T-cell (primary cell): Measurements from ENCODE around the gene ASGR1. TPM values are rescaled to one million over a fixed set of nuclear protein-coding genes. Genes with fewer than 3 reads are reported as not detected.
A peak's percentile ranks its signal among the peaks of the same experiment; 100 is the strongest.

Experiments used
- ATAC-seq, 4 experiments: fragments of 200-7000 bp in 3 of 4; fragments of 150-1000 bp in 1 of 4; cut with Tn5 transposase; replicated peaks in 1 of 4; 1 replicate in 3 of 4; 2 replicates in 1 of 4; pipeline ENCODE4 v1.10.0; 2021; ENCODE audit warnings: moderate library complexity in 3 of 4, mild to moderate bottlenecking in 2 of 4, moderate number of reproducible peaks in 1 of 4
- CTCF ChIA-PET, 2 donors: fragments of 300-600 bp; sonication (Branson Sonifier 250); formaldehyde crosslinking; loops; one replicate each; lab custom pipeline; 2022; ENCODE audit warnings: antibody characterized with exemption in 2 of 2; lab: Charles Lee
- POLR2A ChIA-PET, 2 donors: fragments of 300-600 bp; sonication (Branson Sonifier 250); formaldehyde crosslinking; loops; one replicate each; lab custom pipeline; 2022; ENCODE audit warnings: antibody characterized with exemption in 2 of 2; lab: Charles Lee
- DNase-seq, 35 experiments: peaks; one replicate each; pipeline versions ENCODE4 v3.0.0 to v3.0.0-alpha.2; 2013 to 2023
- H3K27ac ChIP-seq: one replicate; pipeline ENCODE4 v1.5.1; 2013; ENCODE audit warnings: low read length
- H3K27me3 ChIP-seq, 2 experiments: replicated peaks in 1 of 2; 1 replicate in 1 of 2; 2 replicates in 1 of 2; pipeline versions ENCODE4 v1.6.1 to v1.7.0; 2013; ENCODE audit warnings: low read length in 1 of 2, mixed read lengths in 1 of 2; ENCODE audit not compliant: control insufficient read depth in 2 of 2, insufficient read depth in 2 of 2; ENCODE audit errors: extremely low read depth in 1 of 2
- H3K36me3 ChIP-seq, 2 donors: 1 replicate in 1 of 2; 2 replicates in 1 of 2; pipeline versions ENCODE4 v1.6.1 to v1.7.0; 2013; ENCODE audit warnings: low read length in 1 of 2; ENCODE audit not compliant: control insufficient read depth in 2 of 2, insufficient read depth in 1 of 2; ENCODE audit errors: extremely low read depth in 1 of 2
- H3K4me1 ChIP-seq, 2 experiments: 1 replicate in 1 of 2; 2 replicates in 1 of 2; pipeline versions ENCODE4 v1.6.1 to v1.7.0; 2013; ENCODE audit warnings: low read length in 2 of 2, mixed read lengths in 1 of 2; ENCODE audit not compliant: insufficient read depth in 2 of 2, control insufficient read depth in 1 of 2; ENCODE audit errors: extremely low read depth in 1 of 2
- H3K4me3 ChIP-seq, 2 donors: 1 replicate in 1 of 2; 2 replicates in 1 of 2; pipeline versions ENCODE4 v1.5.1 to v1.7.0; 2013; ENCODE audit warnings: mild to moderate bottlenecking in 2 of 2, low read length in 1 of 2, moderate library complexity in 1 of 2; ENCODE audit not compliant: control insufficient read depth in 1 of 2; ENCODE audit errors: extremely low read depth in 1 of 2
- H3K9me3 ChIP-seq: 2 replicates; pipeline ENCODE4 v1.7.0; 2013
- H3K27ac Mint-ChIP-seq, 2 donors: one replicate each; pipeline ENCODE4 v1.8.0; 2020 to 2021; ENCODE audit warnings: mild to moderate bottlenecking in 2 of 2, mixed read lengths in 2 of 2
- H3K27me3 Mint-ChIP-seq, 2 donors: one replicate each; pipeline ENCODE4 v1.8.0; 2021 to 2022; ENCODE audit warnings: mixed read lengths in 2 of 2
- H3K36me3 Mint-ChIP-seq: one replicate; pipeline ENCODE4 v1.8.0; 2021; ENCODE audit warnings: mixed read lengths
- H3K4me1 Mint-ChIP-seq, 3 donors: one replicate each; pipeline ENCODE4 v1.8.0; 2020 to 2022; ENCODE audit warnings: mixed read lengths in 3 of 3, mild to moderate bottlenecking in 1 of 3
- H3K4me3 Mint-ChIP-seq, 3 donors: one replicate each; pipeline ENCODE4 v1.8.0; 2020 to 2022; ENCODE audit warnings: mild to moderate bottlenecking in 3 of 3, mixed read lengths in 3 of 3, moderate library complexity in 3 of 3
- H3K9me3 Mint-ChIP-seq, 3 donors: one replicate each; pipeline ENCODE4 v1.8.0; 2020 to 2022; ENCODE audit warnings: mixed read lengths in 3 of 3
- WGBS: methylation state at CpG from one replicate; pipeline ENCODE4 v1.1.5; 2013; ENCODE audit warnings: missing lambda C conversion rate; ENCODE audit not compliant: insufficient coverage; 5-methylcytosine and 5-hydroxymethylcytosine counted together
- total RNA-seq, 35 experiments: library from RNA in 6 of 35; stranded (reverse) in 6 of 35; fragments of 120-200 nt in 1 of 35; gene quantifications; one replicate each; pipeline versions ENCODE4 v1.2.1 to v1.2.4 and lab custom pipeline; 2013 to 2026

The ASGR1 gene
- total RNA-seq, 5 donors from 2014 or later (not counting 1 experiment from before 2014, with no cell fraction given): 0.60 to 1.8 (median 0.82) TPM

- peak overlapping the region; percentile 32 to 67 for H3K4me3 ChIP-seq
- H3K4me1 ChIP-seq: peaks cover 11 to 31% of the 10 kb centered on the region in 2 experiments
- Mint-ChIP-seq H3K9me3 (no peaks in the 10 kb centered on the region), H3K4me3 (peak overlapping the region; percentile 60 to 70 (median 67)), H3K27me3 (peaks cover 6 to 14% of the 10 kb centered on the region in 2 donors), H3K27ac (no peak overlapping the region), H3K36me3 (no peaks in the 10 kb centered on the region), H3K4me1 (peaks cover 9 to 12% (median 11%) of the 10 kb centered on the region in 3 donors)
- ChIA-PET POLR2A (interaction anchor here in 1 of 2 donors (0.7 kb wide), 1 partner anchor 137 kb away, joined by 3 read pairs; no protein-coding TSS in a partner anchor), CTCF (interaction anchor here (0.8 to 1.9 kb wide), 4 partner anchors 29 to 131 kb away, joined by 3 to 9 read pairs (median 4); no protein-coding TSS in a partner anchor)
- DNase-seq (peak; percentile 26 to 78 (median 53)), ATAC-seq (peak; percentile 82 to 86 (median 84))
- H3K27me3 ChIP-seq: peaks cover 10 to 67% of the 10 kb centered on the region in 2 experiments
- H3K9me3 ChIP-seq: no peaks in the 10 kb centered on the region
- WGBS: 15% methylated on average over 5 of the region's 31 CpGs
- no peak overlapping the region for H3K27ac ChIP-seq
- H3K36me3 ChIP-seq: no peaks in the 10 kb centered on the region
Measured at GRCh38 chr17:7177191-7177953, 1.8 kb downstream of the ASGR1 start.

- H3K9me3 ChIP-seq: no peaks in the 10 kb centered on the region
- H3K4me3 ChIP-seq: no peak overlapping the region
- H3K9me3 Mint-ChIP-seq: no peaks in the 10 kb centered on the region
- DNase-seq (no peak), ATAC-seq (no peak)
- H3K4me3 Mint-ChIP-seq: no peak overlapping the region
- peaks cover 10 to 67% of the 10 kb centered on the region in 2 experiments for H3K27me3 ChIP-seq
- H3K36me3 ChIP-seq: no peaks in the 10 kb centered on the region
- no peak overlapping the region for H3K27ac ChIP-seq
- WGBS: 50% methylated on average over 12 of the region's 17 CpGs
- H3K36me3 Mint-ChIP-seq: no peaks in the 10 kb centered on the region
- H3K4me1 Mint-ChIP-seq: peaks cover 9 to 12% (median 11%) of the 10 kb centered on the region in 3 donors
- H3K27me3 Mint-ChIP-seq: peaks cover 6 to 14% of the 10 kb centered on the region in 2 donors
- no peak overlapping the region for H3K27ac Mint-ChIP-seq
- ChIA-PET CTCF (interaction anchor here in 1 of 2 donors (1.5 to 1.9 kb wide), 2 partner anchors 37 to 131 kb away, joined by 3 to 9 read pairs; no protein-coding TSS in a partner anchor), POLR2A (no interaction called here)
- H3K4me1 ChIP-seq: peaks cover 11 to 31% of the 10 kb centered on the region in 2 experiments
Measured at GRCh38 chr17:7176841-7177190, 2.4 kb downstream of the ASGR1 start.

GRCh38 chr17:7176107-7176840 lies 2.9 kb downstream of the ASGR1 start:
- ATAC-seq (no peak), DNase-seq (no peak)
- POLR2A ChIA-PET: no interaction called here

GRCh38 chr17:7175330-7175733 lies 3.8 kb downstream of the ASGR1 start:
- DNase-seq (no peak), ATAC-seq (no peak)
- no peaks in the 10 kb centered on the region for H3K9me3 Mint-ChIP-seq
- H3K36me3 Mint-ChIP-seq: no peaks in the 10 kb centered on the region
- Histone ChIP-seq H3K9me3 (no peaks in the 10 kb centered on the region), H3K36me3 (no peaks in the 10 kb centered on the region), H3K4me1 (peaks cover 11 to 31% of the 10 kb centered on the region in 2 experiments), H3K4me3 (no peak overlapping the region), H3K27me3 (peaks cover 10 to 67% of the 10 kb centered on the region in 2 experiments), H3K27ac (no peak overlapping the region)
- peaks cover 6 to 14% of the 10 kb centered on the region in 2 donors for H3K27me3 Mint-ChIP-seq
- H3K27ac Mint-ChIP-seq: no peak overlapping the region
- ChIA-PET POLR2A (no interaction called here), CTCF (no interaction called here)
- H3K4me3 Mint-ChIP-seq: no peak overlapping the region
- WGBS: 93% methylated on average over 5 of the region's 5 CpGs
- peaks cover 9 to 12% (median 11%) of the 10 kb centered on the region in 3 donors for H3K4me1 Mint-ChIP-seq

More at GRCh38 chr17:7176107-7176840, 2.9 kb downstream of the ASGR1 start:
- CTCF ChIA-PET: no interaction called here
- H3K4me3 ChIP-seq: no peak overlapping the region
- 100% methylated on average over 1 of the region's 1 CpG for WGBS
- peaks cover 11 to 31% of the 10 kb centered on the region in 2 experiments for H3K4me1 ChIP-seq
- H3K9me3 ChIP-seq: no peaks in the 10 kb centered on the region
- no peaks in the 10 kb centered on the region for H3K9me3 Mint-ChIP-seq
- H3K27me3 ChIP-seq: peaks cover 10 to 67% of the 10 kb centered on the region in 2 experiments
- H3K27me3 Mint-ChIP-seq: peaks cover 6 to 14% of the 10 kb centered on the region in 2 donors
- no peaks in the 10 kb centered on the region for H3K36me3 ChIP-seq
- peaks cover 9 to 12% (median 11%) of the 10 kb centered on the region in 3 donors for H3K4me1 Mint-ChIP-seq
- no peak overlapping the region for H3K27ac Mint-ChIP-seq
- no peak overlapping the region for H3K4me3 Mint-ChIP-seq
- no peak overlapping the region for H3K27ac ChIP-seq
- no peaks in the 10 kb centered on the region for H3K36me3 Mint-ChIP-seq

- Histone ChIP-seq H3K4me1 (peaks cover 11 to 31% of the 10 kb centered on the region in 2 experiments), H3K27ac (no peak overlapping the region), H3K36me3 (no peaks in the 10 kb centered on the region), H3K9me3 (no peaks in the 10 kb centered on the region), H3K27me3 (peaks cover 10 to 64% of the 10 kb centered on the region in 2 experiments), H3K4me3 (peak overlapping the region in 1 of 2 donors; percentile 54)
- no peak for DNase-seq
- H3K27ac Mint-ChIP-seq: no peak overlapping the region
- H3K36me3 Mint-ChIP-seq: no peaks in the 10 kb centered on the region
- ChIA-PET CTCF (no interaction called here), POLR2A (no interaction called here)
- ATAC-seq: no peak
- H3K27me3 Mint-ChIP-seq: peaks cover 6 to 14% of the 10 kb centered on the region in 2 donors
- 60% methylated on average over 7 of the region's 7 CpGs for WGBS
- H3K9me3 Mint-ChIP-seq: no peaks in the 10 kb centered on the region
- H3K4me3 Mint-ChIP-seq: no peak overlapping the region
- peaks cover 9 to 12% (median 11%) of the 10 kb centered on the region in 3 donors for H3K4me1 Mint-ChIP-seq
Measured at GRCh38 chr17:7174603-7175326, 4.4 kb downstream of the ASGR1 start.
